Measurements from ENCODE around the gene SPSB4.

The SPSB4 gene

DNA sequence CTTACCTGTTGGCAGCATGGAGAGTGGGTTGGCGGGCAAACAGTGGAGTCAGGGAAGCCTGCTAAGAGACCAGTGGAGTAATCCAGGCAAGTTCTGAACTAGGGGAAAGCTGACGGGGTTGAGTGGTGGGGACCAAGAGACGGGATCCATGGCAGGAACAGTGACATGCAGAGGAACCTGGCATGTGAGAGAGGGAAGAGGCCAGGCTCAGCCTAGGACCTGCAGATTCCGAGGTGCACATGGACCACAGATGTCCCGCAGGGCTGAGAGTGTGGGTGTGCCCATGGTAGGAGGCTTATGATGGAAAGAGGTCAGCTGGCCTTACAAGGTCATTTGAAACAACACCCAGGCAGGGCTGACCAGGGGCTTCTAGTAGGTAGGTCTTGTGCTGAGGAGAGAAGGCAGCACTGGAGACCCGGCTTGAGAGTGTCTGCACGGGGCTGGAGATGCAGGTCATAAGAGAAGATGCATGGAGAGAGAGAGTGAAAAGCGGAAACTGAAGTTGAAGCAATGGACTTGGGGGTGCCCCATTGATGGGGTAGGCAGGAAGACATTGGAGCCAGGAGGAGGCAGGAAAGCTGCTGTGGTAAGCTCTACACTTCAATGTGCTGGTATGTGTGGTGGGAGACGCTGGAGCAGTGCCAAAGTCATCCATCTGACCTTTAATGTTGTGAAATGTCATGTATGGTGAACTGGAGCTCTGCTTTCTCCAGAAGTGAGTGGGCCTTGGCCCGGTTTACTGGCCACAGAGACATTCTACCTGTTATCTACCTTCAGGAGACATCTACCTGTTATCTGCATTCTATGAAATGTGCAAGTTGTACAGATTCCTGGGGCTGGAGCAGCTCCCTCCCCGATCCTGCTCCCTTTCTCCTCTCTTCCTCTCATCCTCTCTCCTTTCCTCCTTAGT, 4.6 kb downstream of the SPSB4 start:
- DNase-seq = no peak

DNA sequence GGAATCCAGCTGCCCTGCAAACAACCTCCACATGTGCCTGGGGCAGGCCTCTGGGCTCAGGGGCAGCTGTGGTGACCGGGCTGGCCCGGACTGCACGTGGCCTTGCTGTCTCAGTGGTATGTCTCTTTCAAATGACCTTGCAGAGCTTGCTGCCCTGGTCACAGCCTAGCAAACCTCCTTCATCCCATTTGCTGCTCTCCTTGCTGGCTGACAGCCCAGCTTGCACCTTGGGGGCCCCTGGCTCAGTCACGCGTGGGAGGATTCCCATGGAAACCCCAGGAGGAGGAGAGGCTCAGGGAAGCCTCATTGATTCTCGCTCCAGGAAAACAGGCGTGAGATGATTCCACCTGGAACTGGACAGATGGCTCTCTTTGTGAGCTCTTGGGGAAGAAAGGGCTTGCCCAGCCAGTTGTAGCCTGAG, 5.6 kb downstream of the SPSB4 start:
- DNase-seq = no peak

DNA sequence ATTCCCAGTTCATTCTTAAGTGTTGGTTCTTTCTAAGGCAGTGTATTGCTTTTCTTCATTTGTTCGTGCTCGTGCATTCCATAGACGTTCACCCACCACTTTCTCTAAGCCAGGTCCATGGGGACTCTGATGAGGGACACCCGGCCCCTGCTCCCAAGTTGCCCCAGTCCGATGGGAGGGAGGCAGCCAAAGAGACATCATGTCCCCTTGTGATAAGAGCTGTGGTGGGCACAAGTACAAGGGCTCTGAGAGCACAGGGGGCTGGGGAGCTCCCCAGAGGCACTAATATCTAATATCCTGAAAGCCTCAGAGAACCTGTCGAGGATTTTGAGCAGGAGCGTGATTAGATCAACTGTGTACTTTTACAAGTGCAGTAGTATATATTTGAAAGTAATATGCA, 6.3 kb downstream of the SPSB4 start:
- no peak for DNase-seq

DNA sequence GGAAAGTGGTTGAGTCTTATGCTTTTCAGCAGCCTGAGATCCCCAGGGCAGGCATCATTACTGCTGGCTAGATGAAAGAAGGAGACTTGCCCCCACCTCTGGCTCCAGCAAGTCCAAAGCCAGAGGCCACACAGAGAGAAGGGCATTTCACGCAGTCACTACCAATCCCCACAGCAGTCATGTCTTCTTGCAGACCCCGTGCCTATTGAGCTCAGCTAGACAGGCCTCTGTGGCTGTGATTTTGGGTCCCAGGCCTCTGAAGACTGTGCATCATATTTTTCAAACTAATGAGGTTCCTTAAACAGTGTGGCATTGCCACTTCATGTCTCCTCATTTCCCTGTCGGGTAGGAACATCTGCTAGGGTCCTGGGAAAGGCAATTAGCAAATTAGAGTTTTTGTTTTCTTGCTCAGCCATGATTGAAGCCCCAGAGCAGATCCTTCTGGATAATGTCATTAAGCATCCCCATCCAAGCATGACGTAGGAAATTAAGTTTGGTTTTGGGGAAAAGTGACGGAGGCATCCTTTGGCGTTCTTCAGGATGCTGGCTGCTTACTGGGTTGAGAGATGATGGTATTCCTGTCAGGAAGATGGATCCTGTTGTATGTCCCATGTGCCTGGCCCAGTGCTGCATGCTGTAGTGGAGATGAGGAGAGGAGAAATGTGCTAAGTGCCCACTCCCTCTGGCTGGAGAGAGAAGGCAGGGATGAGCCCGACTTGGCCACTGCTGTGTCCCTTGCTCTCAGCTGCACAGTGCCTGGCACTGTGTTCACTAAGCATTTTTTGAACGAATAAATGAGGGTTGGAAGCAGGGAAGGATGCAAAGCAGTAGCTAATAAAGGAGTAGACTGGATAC, 7.0 kb downstream of the SPSB4 start:
- no peak for DNase-seq

DNA sequence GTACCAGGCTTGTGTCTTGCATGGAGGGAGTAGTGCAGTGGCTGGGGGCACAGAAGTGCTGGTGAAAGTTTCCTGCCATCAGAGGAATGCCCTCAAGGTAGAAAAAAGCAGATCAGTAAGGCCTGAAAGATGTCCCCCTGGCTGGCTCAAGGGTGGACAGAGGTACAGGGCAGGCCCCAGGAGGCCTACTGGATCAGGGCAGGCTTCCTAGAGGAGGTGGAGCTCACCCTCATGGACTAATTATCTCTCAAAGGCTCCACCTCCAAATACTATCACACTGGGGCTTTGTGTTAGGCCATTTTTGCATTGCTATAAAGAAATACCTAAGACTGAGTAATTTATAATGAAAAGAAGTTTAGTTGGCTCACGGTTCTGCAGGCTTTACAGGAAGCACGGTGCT, 7.8 kb downstream of the SPSB4 start:
- DNase-seq = no peak

DNA sequence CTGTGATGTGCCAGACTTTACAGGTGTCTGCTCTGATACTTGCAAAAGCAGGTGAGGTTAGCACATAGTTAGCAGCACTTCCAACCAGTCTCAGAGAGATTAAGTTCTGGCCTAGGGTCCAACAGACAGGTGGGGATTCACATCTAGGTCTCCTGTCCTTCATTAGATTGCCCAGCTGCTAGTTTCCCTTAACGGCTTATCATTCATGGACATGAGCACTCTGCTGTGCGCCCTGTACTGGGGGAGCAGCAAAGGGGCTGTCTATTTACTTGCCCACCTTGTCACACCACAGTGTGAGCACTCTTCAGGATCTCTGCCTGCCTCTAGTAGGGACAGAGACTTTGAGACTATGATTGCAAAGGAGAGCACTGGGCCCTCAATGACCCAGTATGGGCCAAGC, 8.7 kb downstream of the SPSB4 start:
- no peak for DNase-seq

DNA sequence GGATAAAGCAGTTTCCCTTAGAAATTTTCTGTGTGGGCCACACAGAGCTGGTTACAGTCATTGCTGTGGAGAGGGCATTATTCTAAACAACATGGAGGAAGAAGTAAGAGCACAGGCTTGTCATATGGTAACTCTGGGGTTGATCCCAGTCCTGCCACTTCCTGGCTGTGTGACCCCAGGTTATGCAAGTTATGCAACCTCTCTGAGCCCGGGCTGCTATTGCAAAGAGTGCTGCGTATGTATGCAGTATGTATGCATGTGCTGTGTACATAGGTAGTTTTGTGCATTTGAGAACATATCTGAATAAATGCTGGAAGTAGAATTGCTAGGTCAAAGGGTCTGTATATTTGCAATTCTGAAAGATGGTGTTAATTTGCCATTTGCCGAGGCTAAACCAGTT, 9.2 kb downstream of the SPSB4 start:
- no peak for DNase-seq

DNA sequence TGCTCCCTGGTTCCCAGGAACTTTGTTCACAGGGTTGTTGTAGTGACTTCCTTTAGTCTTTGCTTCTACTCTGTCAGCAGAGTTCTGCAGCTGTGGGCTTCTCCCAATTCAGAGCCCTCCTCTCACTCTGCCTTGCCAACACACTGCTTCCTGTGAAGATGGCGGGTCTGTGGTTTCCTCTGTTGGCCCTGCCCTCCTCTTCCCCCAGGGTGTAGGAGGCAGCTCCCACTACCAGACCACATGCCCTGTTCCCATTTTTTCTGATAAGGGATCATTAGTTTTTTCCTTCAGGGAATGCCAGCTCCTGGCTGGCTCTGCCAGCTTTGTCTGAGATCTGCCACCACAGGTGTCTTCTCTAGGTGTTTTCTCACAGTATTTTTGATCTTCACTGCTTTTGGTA, 12.7 kb downstream of the SPSB4 start:
- DNase-seq = no peak

DNA sequence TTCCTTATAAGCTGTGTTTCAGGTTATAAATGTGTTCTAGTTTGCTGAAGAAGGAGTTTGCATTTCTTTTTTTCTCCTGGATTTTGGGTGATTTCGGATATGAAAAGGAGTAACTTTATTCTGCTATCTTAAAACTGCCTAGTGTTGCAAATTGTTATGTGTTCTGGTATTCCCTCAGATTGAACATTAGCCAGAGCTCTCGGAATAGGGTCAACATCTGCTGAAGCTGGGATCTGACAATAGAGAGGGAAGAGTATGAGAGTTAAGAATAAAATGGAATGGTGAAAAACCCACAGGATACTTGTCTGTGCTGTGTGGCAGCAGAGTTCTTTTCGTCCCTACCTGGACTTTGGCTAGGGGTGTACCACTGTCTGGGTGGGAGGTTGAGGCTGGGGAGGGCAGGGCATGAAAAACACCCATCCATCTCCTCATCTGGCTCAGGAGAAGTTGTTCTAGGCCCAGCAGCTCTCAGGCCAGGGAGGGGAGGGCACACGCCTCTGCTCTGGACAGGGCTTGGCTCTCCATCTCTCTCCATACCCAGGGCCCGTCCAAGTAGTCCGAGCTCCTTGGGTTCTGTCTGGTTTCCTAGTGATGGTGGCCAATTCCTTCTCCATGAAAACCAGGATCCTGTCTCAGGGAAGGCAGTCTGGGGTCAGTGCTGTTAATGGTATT, 13.2 kb downstream of the SPSB4 start:
- DNase-seq = no peak

DNA sequence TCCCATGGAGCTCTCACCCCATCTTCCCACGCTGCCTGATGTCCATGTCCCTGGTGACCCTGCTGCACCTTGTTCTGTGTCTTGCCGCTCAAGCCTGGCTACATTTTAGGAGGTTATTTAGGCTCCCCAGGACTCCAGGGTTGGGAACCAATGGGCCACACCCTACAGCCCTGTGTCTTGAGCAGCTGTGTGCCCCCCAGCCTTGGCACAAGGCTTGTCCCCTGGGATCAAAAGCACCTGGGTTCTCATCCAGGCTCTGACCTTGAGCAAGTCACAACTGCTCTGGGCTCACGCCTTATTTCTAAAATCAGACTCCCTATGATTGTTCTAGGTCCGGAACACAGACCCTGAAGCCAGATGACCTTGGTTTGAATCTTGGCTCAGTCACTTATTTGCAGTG, 14.1 kb downstream of the SPSB4 start:
- no peak for DNase-seq

DNA sequence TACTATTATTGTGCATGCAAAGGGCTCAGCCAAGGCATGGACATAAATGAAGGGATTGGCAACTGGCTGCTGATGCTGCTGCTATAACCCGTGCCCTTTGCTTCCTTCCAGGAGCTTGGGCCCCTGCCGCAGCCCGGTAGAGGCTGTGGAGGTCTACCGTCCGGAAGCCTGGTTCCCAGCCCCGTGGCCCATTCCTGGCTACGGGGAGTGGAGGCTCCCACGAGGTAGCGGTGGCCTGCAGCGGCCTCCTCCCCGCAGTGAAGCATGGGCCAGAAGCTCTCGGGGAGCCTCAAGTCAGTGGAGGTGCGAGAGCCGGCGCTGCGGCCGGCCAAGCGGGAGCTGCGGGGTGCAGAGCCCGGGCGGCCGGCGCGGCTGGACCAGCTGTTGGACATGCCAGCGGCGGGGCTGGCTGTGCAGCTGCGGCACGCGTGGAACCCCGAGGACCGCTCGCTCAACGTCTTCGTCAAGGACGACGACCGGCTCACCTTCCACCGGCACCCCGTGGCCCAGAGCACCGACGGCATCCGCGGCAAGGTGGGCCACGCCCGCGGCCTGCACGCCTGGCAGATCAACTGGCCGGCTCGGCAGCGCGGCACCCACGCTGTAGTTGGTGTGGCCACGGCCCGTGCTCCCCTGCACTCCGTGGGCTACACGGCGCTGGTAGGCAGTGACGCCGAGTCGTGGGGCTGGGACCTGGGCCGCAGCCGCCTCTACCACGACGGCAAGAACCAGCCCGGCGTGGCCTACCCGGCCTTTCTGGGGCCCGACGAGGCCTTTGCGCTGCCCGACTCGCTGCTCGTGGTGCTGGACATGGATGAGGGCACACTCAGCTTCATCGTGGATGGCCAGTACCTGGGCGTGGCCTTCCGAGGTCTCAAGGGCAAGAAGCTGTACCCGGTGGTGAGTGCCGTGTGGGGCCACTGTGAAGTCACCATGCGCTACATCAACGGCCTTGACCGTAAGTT, 15.0 kb downstream of the SPSB4 start:
- no peak for DNase-seq

DNA sequence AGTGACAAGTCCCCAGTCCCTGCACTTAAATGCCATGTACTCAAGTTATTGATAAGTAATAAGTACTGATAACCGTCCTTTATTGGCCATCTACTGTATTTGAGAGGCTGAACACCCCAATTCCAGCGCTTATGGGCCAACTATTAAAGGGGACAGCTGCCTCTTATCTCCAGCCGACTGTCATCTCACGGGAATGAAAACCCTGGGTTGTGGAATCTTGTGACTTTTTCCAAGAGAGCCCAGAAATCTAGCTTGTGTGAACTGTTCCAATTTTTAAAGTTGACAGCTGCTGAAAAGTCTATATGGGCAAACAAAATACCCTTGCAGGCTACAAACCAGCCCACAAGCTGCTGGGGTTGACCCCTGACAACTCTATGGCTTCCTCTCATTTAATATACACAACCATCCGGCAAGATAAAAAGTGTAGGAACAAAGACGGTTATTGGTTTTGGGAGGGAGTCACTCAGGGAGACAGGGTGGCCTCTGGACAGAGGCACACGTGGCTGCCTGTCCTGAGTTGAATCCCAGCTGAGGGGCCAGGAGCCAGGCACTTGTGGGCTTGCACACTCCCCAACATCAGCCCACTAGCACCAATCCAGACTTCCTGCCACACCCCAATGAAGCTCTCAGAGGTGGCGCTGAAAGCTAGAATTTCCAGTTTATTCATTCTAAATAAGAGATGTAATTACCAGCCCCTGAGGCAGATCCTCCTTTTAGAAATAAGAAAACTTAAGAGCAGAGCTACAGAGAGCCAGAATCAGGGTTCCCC, 16.2 kb downstream of the SPSB4 start:
- DNase-seq = no peak

DNA sequence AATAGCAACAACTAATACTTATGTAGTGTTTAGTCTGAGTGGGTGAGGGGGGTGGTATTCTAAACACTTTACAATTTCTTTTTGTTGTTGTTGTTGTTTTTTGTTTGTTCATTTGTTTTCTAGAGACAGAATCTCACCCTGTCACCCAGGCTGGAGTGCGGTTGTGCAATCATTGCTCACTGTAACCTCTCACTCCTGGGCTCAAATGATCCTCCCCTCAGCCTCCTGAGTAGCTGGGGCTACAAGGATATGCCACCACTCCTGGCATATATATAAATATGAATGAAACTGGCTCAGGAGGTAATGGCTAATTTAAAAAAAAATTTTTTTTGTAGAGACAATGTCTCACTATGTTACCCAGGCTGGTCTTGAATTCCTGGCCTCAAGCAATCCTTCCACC, 19.1 kb downstream of the SPSB4 start:
- DNase-seq = no peak

DNA sequence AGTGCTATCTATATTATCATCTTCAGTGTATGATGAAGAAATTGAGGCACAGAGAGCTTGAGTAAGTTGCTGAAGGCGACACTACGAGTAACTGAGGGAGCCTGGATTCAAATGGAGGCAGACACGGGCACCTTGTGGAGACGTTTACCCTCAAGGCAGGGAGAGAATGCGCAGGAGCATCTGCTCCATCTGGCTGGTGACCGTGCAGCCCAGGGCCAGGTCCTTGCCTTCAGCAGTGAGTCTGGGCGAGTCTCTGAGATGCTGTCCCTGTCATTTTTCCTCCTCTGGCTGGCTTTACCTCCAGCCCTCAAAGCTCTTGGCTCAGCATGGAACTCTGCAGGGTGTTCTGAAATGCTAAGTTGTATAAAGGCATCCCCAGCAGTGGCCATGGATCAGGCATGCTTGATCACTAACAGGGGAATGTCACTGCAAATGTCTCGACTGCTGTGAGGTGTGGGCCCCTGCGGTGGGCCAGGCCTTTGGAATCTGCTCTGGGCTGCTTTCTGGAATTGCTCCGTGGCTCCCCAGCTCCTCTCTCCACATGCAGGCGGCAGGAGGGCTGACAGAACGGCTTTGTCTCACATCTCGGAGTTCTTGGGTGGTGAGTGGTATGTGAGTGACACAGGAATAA, 19.7 kb downstream of the SPSB4 start:
- no peak for DNase-seq

DNA sequence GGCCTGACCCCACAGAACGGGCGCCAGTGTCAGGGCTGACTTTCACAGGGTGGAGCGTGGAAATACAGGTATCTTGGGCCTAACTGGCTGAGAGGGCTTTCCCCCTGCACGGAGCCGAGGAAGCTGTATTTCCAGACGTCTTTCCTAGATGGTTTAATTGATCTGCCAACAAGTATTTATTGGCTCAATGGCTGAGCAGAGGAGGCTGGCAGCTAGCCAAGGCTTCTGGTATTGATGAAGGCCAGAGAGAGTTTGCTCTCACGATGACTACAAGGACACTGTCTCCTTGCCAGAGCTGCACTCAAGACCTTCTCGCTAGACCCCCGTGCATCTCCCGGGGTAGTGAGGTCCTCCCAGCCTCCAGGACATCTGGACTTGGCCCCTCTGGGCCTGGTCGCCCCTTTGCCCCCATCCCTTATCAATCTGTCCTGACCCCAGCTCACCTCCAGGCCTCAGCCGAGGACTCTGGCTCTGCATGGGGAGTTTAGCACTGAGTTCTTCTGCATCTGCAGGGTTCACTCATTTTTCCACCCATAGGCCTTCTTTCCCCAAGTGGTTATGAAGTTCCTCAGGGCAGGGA, 20.6 kb downstream of the SPSB4 start:
- no peak for DNase-seq

DNA sequence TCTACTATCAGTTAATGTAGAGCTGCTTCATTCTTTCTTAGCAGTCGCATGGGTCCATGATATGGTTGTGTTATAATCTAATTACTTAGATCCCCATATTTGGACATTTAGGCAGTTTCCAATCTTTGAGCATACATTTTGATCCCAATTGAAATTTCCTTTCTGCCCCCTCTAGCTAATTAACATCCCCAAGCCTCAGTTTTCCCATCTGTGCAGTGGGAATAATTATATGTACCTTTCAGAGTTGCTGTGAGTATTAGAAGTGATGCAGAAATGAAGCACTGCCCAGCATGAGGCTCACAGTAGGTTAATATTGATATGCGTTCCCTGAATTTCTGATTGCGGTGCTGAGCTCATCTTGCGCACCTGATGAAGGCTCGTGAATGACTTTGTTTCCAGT, 21.8 kb downstream of the SPSB4 start:
- no peak for DNase-seq

DNA sequence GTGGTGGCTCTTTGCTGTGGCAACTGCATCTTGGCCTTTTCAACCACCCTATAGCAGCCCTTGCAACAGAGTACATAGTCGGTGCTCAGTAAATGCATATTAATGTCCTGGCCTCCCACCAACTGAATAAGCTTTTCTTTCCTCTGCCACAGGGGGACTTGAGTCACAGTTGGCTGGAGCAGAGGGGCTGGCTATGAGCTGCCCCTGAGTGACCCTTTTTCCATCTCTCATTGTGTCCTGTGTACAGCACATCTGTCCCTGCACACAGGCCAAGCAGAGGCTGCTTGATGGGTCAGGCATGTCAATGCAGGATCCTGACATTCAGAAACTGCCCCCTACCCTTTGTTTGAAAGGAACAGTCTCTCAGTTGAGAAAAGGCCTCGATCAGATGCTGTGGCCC, 22.4 kb downstream of the SPSB4 start:
- no peak for DNase-seq

DNA sequence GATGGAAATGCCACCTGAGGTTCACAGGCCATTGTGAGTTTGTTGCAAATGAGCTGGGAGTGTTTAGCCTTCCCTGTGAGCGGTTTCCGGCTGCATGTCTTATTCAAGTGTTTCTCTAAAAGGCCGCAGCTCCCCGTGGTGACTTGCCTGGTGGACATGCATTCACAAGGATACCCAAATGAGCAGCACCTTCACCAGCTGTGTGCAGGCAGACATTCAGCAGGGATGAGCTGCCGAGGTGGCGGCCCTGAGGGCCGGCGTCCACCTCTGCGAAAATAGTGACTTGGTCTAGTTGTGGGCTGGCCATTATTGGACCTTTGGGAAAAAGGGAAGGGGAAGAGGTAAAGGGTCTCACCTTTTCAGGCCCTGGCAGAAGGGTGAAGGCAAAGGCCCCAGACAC, 23.4 kb downstream of the SPSB4 start:
- DNase-seq = no peak

DNA sequence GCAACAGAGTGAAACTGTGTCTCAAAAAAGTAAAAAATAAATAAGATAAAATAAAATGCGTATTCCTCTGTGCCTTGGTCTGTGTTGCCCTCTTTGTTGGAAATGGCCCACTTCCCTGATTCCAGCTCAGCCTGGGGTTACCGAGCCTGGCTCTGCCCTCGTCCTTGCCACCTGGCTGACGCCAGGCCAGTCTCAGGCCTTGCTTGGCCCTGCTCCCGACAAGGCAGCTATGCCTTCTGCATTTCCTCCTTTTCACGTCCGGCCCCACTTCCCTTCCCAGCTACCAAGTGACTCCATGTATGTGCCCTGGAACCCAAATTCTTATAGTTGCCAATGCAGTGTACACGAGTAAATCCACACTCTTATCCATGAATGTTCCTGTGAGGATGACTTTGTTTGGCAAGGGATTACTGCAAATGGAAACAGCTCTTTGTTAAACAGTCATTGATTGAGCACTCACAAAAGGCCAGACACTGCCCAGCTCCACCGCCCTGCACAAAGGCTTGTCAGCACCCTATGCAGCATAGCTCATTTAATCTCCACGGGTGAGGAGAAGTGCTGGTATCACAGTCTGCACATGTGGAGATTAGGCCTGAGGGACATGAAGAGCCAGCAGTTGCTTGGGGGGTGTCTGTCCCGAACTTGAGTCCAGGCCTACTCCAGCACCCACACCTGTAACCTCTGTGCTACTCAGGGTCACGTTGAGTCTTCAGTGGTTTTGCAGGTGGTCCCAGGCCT, 25.1 kb downstream of the SPSB4 start:
- no peak for DNase-seq

Data from stimulated activated CD4-positive, alpha-beta T cell treated with anti-CD3 and anti-CD28 coated beads, Interleukin-15, amount 100 ng/mL, for 24 hours (primary cell).